Endothelial cell of umbilical vein (primary cell): ENCODE results near the gene DAP. TPM values are rescaled to one million over a fixed set of nuclear protein-coding genes. Genes with fewer than 3 reads are reported as not detected.

Source experiments
- BruUV-seq: library from RNA; stranded (reverse); fragments of 400-500 nt; replicated peaks from 2 replicates; lab custom pipeline; 2021; lab: Mats Ljungman, UMichigan
- CTCF ChIA-PET: fragments of 300-600, 350-600 bp; sonication (Branson Sonifier 250); formaldehyde crosslinking; loops from one replicate; lab custom pipeline; 2021; ENCODE audit warnings: antibody characterized with exemption, inconsistent platforms; lab: Charles Lee
- POLR2A ChIA-PET: fragments of 300-600, 350-600 bp; sonication (Branson Sonifier 250); formaldehyde crosslinking; loops from one replicate; lab custom pipeline; 2021; ENCODE audit warnings: antibody characterized with exemption, inconsistent platforms; lab: Charles Lee
- DNase-seq: peaks from one replicate; pipeline ENCODE4 v3.0.0-alpha.2; 2011; ENCODE audit warnings: low read depth, low spot score
- FAIRE-seq: peaks from 2 replicates; lab custom pipeline; 2011; peaks lifted over from hg19 to GRCh38; lab: Jason Lieb, UNC
- H2AFZ ChIP-seq: 2 replicates; pipeline ENCODE4 v1.6.0; 2012; ENCODE audit warnings: low read depth, low read length, control low read depth, inconsistent platforms
- H3K27ac ChIP-seq: 2 replicates; pipeline ENCODE4 v1.5.1; 2011; ENCODE audit warnings: low read depth, mild to moderate bottlenecking, control low read depth, low read length, moderate library complexity; ENCODE audit not compliant: insufficient read depth
- H3K27me3 ChIP-seq, 2 experiments: 2 replicates each; pipeline versions ENCODE4 v1.6.0 to v1.6.1; 2011; ENCODE audit warnings: low read length in 2 of 2, mixed read lengths in 1 of 2; ENCODE audit not compliant: control insufficient read depth in 2 of 2, insufficient read depth in 2 of 2
- H3K36me3 ChIP-seq, 2 experiments: 2 replicates in 1 of 2; 3 replicates in 1 of 2; pipeline ENCODE4 v1.5.1; 2011; ENCODE audit warnings: low read length in 2 of 2, mild to moderate bottlenecking in 1 of 2, moderate library complexity in 1 of 2; ENCODE audit not compliant: control insufficient read depth in 2 of 2, insufficient read depth in 2 of 2; ENCODE audit errors: extremely low read depth in 1 of 2
- H3K4me1 ChIP-seq: 3 replicates; pipeline ENCODE4 v1.5.1; 2011; ENCODE audit warnings: mild to moderate bottlenecking, low read length; ENCODE audit not compliant: control insufficient read depth, insufficient read depth; ENCODE audit errors: extremely low read depth
- H3K4me2 ChIP-seq: 2 replicates; pipeline ENCODE4 v1.6.1; 2011; ENCODE audit warnings: low read length, control low read depth, mixed read lengths; ENCODE audit not compliant: insufficient read depth
- H3K4me3 ChIP-seq, 3 experiments: fragments of 200-600 bp in 1 of 3; sonication (generic), shearing (Covaris generic) in 1 of 3; replicated peaks in 1 of 3; 2 replicates each; pipeline ENCODE4 v1.5.1; 2011 to 2016; ENCODE audit warnings: control low read depth in 3 of 3, low read length in 3 of 3, mild to moderate bottlenecking in 2 of 3, inconsistent platforms in 1 of 3, low read depth in 1 of 3, moderate library complexity in 1 of 3; ENCODE audit not compliant: insufficient read depth in 1 of 3
- H3K79me2 ChIP-seq: 2 replicates; pipeline ENCODE4 v1.6.0; 2012; ENCODE audit warnings: low read length, inconsistent platforms; ENCODE audit not compliant: control insufficient read depth, insufficient read depth
- H3K9ac ChIP-seq: replicated peaks from 2 replicates; pipeline ENCODE3; 2011; ENCODE audit warnings: low read length, control low read depth; ENCODE audit not compliant: insufficient read depth; ENCODE audit errors: extremely low read depth
- H3K9me1 ChIP-seq: replicated peaks from 3 replicates; pipeline ENCODE4 v1.6.0; 2011; ENCODE audit warnings: mild to moderate bottlenecking, low read length; ENCODE audit not compliant: control insufficient read depth, insufficient read depth; ENCODE audit errors: extremely low read depth
- H3K9me3 ChIP-seq: replicated peaks from 2 replicates; pipeline ENCODE4 v1.5.1; 2012; ENCODE audit warnings: low read length, inconsistent platforms; ENCODE audit not compliant: control insufficient read depth, insufficient read depth
- H4K20me1 ChIP-seq: replicated peaks from 2 replicates; pipeline ENCODE3; 2011; ENCODE audit warnings: mild to moderate bottlenecking, low read length; ENCODE audit not compliant: control insufficient read depth, insufficient read depth; ENCODE audit errors: extremely low read depth
- EZH2 ChIP-seq: IDR thresholded peaks from 2 replicates; pipeline ENCODE4 v1.6.1; 2012; ENCODE audit warnings: borderline replicate concordance, low read depth, mild to moderate bottlenecking, moderate library complexity, low read length, inconsistent platforms; ENCODE audit not compliant: severe bottlenecking
- FOS ChIP-seq: IDR thresholded peaks from 2 replicates; pipeline ENCODE4 v1.6.1; 2011; ENCODE audit warnings: mild to moderate bottlenecking, low read length, moderate library complexity, borderline replicate concordance; ENCODE audit not compliant: insufficient read depth
- GATA2 ChIP-seq: IDR thresholded peaks from 2 replicates; pipeline ENCODE4 v1.7.0; 2011; ENCODE audit warnings: low read depth, mild to moderate bottlenecking, moderate library complexity, mixed read lengths, low read length; ENCODE audit not compliant: insufficient read length, insufficient read depth
- JUN ChIP-seq: IDR thresholded peaks from 2 replicates; pipeline ENCODE4 v1.6.1; 2011; ENCODE audit warnings: borderline replicate concordance, low read depth; ENCODE audit not compliant: insufficient read length, insufficient read depth
- MAX ChIP-seq: IDR thresholded peaks from 2 replicates; pipeline ENCODE4 v1.6.1; 2011; ENCODE audit not compliant: insufficient read depth, insufficient read length
- MYC ChIP-seq: IDR thresholded peaks from one replicate; pipeline ENCODE4 v1.6.1; 2011; ENCODE audit warnings: mild to moderate bottlenecking, low read depth, low read length
- POLR2A ChIP-seq: IDR thresholded peaks from 2 replicates; pipeline ENCODE4 v1.6.1; 2012; ENCODE audit warnings: low read depth, mild to moderate bottlenecking, control low read depth, low read length
- POLR2AphosphoS5 ChIP-seq: IDR thresholded peaks from 2 replicates; pipeline ENCODE4 v1.6.1; 2012; ENCODE audit warnings: low read depth, mild to moderate bottlenecking, control low read depth, low read length, moderate library complexity; ENCODE audit not compliant: insufficient read depth
- dilution Hi-C: fragments of 300-500 bp; cut with MboI; formaldehyde crosslinking; loops from one replicate; pipeline ENCODE4 v1.15.0; 2019; ENCODE audit warnings: low sequenced_read_pairs; ENCODE audit not compliant: extremely low pct_ligation_motif_present
- intact Hi-C: fragments of 100-400 bp; cut with micrococcal nuclease; formaldehyde crosslinking; loops from one replicate; pipeline ENCODE4 v1.10.0; 2022
- polyA plus RNA-seq, 4 experiments: library from polyadenylated mRNA; depleted of rRNA in 3 of 4; stranded (reverse) in 3 of 4; unstranded in 1 of 4; fragments of >200 nt; gene quantifications; 2 replicates each; pipeline versions ENCODE4 v1.2.1 to v1.2.3, GENCODE V29; 2011 to 2012; ENCODE audit warnings: missing spikeins in 1 of 4
- total RNA-seq: library from RNA; stranded (reverse); gene quantifications from 2 replicates; pipeline ENCODE4 v1.2.3, GENCODE V29; 2021
- TF ChIP-seq, protein P1 (sequence below), 2 donors: IDR thresholded peaks; 1 replicate in 1 of 2; 2 replicates in 1 of 2; pipeline ENCODE4 v1.5.1; 2011; ENCODE audit warnings: low read length in 2 of 2, mild to moderate bottlenecking in 2 of 2, moderate library complexity in 2 of 2, control low read depth in 1 of 2, inconsistent platforms in 1 of 2, low read depth in 1 of 2; ENCODE audit not compliant: insufficient read depth in 1 of 2; ENCODE audit errors: extremely low read depth in 1 of 2

Gene DAP
- total and polyA plus RNA-seq, 2 donors (not counting 3 experiments of a cell fraction or from before 2014, with no cell fraction given): 79.8 to 188 TPM

- POLR2A ChIA-PET: no interaction called here
- no peak for FAIRE-seq
Observed at GRCh38 chr5:10759111-10759510, 1.9 kb downstream of the DAP start.

More at GRCh38 chr5:10759111-10759510, 1.9 kb downstream of the DAP start:
- dilution Hi-C loops: no loop called here
- Histone ChIP-seq H4K20me1 (no peaks in the 10 kb centered on the region), H3K9ac (no peak overlapping the region), H3K79me2 (peaks cover 66% of the 10 kb centered on the region), H3K4me3 (peak overlapping the region in 1 of 3 experiments; percentile 95), H3K27ac (no peak overlapping the region), H3K4me1 (peaks cover 24% of the 10 kb centered on the region), H3K36me3 (peaks cover 2% of the 10 kb centered on the region in 2 experiments), H2AFZ (no peak overlapping the region), H3K9me3 (no peaks in the 10 kb centered on the region), H3K27me3 (no peaks in the 10 kb centered on the region), H3K4me2 (peak overlapping the region; percentile 95), H3K9me1 (no peaks in the 10 kb centered on the region)
- DNase-seq: no peak
- intact Hi-C loops: no loop called here
- TF ChIP-seq MYC (no peak), JUN (no peak), POLR2A (no peak), POLR2AphosphoS5 (no peak), EZH2 (no peak), FOS (no peak), MAX (no peak), GATA2 (no peak)
- TF ChIP-seq, protein P1, sequence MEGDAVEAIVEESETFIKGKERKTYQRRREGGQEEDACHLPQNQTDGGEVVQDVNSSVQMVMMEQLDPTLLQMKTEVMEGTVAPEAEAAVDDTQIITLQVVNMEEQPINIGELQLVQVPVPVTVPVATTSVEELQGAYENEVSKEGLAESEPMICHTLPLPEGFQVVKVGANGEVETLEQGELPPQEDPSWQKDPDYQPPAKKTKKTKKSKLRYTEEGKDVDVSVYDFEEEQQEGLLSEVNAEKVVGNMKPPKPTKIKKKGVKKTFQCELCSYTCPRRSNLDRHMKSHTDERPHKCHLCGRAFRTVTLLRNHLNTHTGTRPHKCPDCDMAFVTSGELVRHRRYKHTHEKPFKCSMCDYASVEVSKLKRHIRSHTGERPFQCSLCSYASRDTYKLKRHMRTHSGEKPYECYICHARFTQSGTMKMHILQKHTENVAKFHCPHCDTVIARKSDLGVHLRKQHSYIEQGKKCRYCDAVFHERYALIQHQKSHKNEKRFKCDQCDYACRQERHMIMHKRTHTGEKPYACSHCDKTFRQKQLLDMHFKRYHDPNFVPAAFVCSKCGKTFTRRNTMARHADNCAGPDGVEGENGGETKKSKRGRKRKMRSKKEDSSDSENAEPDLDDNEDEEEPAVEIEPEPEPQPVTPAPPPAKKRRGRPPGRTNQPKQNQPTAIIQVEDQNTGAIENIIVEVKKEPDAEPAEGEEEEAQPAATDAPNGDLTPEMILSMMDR (IDR thresholded peaks at IDR 0.05; ENCODE audit: extremely low read depth in 1 of 2, insufficient read depth in 1 of 2, low read depth in 1 of 2, low read length in 2 of 2): no peak
- CTCF ChIA-PET: interaction anchor here (1.0 to 2.2 kb wide), 4 partner anchors 24 to 57 kb away, joined by 3 to 10 read pairs (median 4); no protein-coding TSS in a partner anchor
- no TSS peak for BruUV-seq
